ENCODE data around the gene NRL.

DNA sequence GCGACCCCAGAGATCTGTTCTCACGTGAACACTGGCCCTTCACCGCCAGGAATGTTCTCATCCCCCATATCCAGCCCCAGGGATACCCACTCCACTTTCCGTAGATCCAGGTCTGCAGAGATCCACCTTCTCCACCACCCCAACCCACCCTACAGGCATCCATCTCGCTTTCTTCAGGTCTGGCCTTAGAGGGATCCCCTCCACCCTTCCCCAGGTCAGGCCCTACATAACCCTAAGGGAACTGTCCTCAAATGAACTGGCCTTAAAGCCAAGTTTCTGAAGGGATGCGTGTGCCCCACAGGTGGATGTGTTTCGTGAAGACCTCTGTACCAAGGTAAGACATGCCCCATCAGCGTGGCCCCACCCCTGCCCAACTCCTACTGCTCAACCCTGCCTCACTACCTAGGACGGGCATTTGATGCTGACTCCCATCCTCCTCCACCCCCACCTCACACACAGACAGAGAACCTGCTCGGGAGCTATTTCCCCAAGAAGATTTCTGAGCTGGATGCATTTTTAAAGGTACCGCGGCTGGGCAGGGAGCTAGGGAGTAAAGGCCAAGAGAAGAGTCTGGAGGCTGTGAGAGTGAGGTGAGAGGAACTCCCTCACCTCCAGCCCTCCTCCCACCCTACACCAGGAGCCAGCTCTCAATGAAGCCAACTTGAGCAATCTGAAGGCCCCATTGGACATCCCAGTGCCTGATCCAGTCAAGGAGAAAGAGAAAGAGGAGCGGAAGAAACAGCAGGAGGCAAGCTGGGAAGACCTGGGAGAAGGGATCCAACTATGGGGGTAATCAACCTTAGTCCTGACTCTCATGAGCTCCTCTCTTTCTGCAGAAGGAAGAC, 22.2 kb upstream of the NRL start:
- no peak for TF ChIP-seq GATA2 (IDR thresholded peaks at IDR 0.05; ENCODE audit: low read depth, low read length)
- no peak for TF ChIP-seq GATA3 (IDR thresholded peaks at IDR 0.05; ENCODE audit: low read depth, low read length)

Measured in SH-SY5Y (cell line).